GM12874 (cell line): ENCODE data around the gene ZFPM1.

ENCODE experiments used
- TF ChIP-seq, protein P1 (sequence below): IDR thresholded peaks from 2 replicates; pipeline ENCODE4 v1.5.1; 2011; ENCODE audit warnings: low read depth, mild to moderate bottlenecking, control low read depth, low read length, moderate library complexity; ENCODE audit not compliant: insufficient read depth

ZFPM1 gene

DNA sequence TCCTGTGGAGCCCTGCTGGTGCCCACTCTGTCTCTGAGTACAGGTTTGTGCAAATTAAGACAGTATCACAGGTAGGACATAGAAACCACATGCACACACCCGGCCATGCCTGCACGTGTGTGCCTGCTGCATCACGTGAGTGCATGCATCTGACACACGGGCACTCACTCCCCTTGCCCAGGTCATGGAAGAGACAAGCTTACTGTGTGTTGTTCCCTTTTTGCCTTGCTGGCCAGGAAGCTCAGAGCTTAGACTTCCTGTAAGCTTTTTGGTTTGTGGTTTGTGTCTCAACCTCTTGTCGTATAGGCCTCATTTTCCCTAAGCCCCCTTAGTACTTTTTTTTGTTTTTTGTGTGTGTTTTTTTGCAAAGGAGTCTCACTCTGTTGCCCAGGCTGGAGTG lies 45.3 kb upstream of the ZFPM1 start:
- TF ChIP-seq, protein P1, sequence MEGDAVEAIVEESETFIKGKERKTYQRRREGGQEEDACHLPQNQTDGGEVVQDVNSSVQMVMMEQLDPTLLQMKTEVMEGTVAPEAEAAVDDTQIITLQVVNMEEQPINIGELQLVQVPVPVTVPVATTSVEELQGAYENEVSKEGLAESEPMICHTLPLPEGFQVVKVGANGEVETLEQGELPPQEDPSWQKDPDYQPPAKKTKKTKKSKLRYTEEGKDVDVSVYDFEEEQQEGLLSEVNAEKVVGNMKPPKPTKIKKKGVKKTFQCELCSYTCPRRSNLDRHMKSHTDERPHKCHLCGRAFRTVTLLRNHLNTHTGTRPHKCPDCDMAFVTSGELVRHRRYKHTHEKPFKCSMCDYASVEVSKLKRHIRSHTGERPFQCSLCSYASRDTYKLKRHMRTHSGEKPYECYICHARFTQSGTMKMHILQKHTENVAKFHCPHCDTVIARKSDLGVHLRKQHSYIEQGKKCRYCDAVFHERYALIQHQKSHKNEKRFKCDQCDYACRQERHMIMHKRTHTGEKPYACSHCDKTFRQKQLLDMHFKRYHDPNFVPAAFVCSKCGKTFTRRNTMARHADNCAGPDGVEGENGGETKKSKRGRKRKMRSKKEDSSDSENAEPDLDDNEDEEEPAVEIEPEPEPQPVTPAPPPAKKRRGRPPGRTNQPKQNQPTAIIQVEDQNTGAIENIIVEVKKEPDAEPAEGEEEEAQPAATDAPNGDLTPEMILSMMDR: no peak

- TF ChIP-seq, protein P1: no peak
Observed at GRCh38 chr16:88408561-88409142, 44.4 kb upstream of the ZFPM1 start.

DNA sequence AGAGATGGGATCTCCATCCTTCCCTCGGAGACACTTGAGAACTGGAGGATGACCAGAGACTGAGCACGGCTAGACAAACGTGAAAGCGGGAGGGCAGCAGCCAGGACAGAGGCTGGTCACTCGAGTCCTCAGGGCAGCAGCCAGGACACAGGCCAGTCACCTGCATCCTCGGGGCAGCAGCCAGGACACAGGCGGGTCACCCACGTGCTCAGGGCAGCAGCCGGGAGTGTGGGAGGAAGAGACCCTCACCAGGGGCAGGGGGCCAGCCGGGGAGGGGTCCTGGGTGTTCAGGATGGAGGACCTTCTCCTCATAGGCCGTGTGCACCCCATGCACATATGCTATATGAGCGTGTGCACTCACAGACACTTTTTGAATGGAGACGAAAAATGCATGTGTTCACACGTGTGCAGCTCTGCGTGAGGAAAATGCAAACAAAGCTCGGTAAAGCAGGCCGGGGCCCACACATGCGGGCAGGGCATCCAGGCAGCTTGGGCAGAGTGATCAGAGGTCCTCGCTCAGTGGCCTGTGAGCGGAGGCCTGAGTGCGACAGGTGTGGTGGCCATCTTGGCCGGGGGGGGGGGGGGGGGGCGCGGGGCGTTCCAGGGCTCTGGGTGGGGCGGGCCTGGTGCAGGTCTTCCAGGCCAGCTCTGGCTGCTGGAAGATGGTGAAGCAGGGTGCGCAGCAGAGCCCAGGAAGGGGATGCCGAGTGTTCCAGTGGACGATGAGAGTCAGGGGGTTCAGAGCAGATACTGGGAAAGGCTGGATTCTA lies 43.6 kb upstream of the ZFPM1 start:
- TF ChIP-seq, protein P1: no peak

DNA sequence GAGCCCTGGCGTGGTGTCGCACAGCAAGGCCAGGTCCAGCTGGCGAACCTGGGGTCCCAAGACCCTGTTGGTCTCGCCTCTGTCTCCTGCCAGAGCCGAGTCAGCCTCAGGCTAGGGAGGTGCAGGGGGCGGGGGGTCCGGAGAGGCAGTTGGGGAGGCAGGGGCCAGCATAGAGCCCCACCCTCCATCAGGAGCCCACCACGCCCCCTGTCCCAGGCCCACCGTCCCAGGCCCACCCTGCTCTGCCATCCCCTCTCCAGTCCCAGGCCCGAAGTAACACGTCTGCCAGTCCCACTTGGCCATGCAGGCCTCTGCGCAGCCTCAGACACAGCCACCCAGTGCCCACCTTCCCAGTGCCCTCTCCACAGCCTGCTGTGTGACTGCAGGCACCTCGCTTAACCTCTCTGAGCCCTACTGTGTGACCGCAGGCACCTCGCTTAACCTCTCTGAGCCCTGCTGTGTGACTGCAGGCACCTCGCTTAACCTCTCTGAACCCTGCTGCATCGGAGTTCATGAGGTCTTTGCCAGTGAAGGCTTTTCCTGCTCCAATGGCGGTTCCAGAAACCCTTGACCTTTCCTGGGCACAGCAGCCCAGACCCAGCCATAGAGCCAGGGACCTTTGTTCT lies 41.0 kb upstream of the ZFPM1 start:
- TF ChIP-seq, protein P1: no peak

GRCh38 chr16:88412766-88413165 lies 40.3 kb upstream of the ZFPM1 start:
- TF ChIP-seq, protein P1: no peak

DNA sequence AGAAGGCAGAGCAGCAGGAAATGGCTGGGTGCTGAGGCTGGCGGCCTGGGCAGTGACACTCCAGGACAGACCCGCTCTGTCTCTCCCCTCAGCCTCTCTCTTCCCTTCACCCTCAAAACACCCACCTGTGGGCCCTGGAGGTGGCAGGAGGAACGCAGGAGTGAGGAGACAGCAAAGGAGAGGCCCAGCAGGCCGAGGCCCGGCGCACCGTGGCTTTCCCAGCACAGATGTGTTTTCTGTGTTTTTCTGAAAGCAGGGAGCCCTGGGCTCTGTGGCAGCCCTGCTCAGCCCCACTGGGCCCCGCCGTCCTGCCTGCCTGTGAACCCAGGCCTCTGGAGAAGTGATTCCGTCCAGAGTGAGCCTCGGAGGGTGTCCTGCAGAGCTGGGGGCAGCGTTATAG lies 39.8 kb upstream of the ZFPM1 start:
- TF ChIP-seq, protein P1: no peak

GRCh38 chr16:88413631-88414030 lies 39.4 kb upstream of the ZFPM1 start:
- TF ChIP-seq, protein P1: no peak
